ENCODE data around the gene RNU11. TPM values are rescaled to one million over a fixed set of nuclear protein-coding genes. Genes with fewer than 3 reads are reported as not detected.

The RNU11 gene
- total and polyA plus RNA-seq, 2 experiments from 2014 or later: not detected

GRCh38 chr1:28682840-28683239 lies 34.4 kb downstream of the RNU11 start (continued):
- TF ChIP-seq ZNF331 (CRISPR knock-in tag; IDR thresholded peaks at IDR 0.05; ENCODE audit: low read depth): no peak
- TF ChIP-seq STAT1 (IDR thresholded peaks at IDR 0.05; ENCODE audit: unreplicated experiment): no peak
- TF ChIP-seq EZH2phosphoT487 (IDR thresholded peaks at IDR 0.05; ENCODE audit: unreplicated experiment): no peak
- no peak for TF ChIP-seq NANOG (IDR thresholded peaks at IDR 0.05; ENCODE audit: borderline replicate concordance)

DNA sequence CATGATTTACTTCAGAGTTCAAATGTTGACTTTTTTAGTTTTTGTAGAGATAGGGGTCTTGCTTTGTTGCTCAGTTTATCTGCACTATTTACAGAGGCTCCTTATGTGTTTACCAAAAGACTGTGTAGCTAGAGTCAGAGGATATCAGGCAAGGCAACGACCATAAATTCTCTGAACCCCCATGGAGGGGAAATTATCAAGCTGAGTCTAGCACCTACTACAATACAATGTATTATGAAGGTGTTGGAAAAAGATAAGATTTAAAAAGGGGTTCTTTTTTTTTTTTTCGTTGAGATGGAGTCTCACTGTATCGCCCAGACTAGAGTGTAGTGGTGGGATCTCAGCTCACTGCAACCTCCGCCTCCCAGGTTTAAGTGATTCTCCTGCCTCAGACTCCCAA lies 36.5 kb downstream of the RNU11 start:
- Histone ChIP-seq H3K36me3 (ENCODE audit: insufficient read depth) (peaks cover 13% of the 10 kb centered on the region; the same call in 1 of the 2 replicates), H3K4me3 (no peak overlapping the region), H3K4me1 (ENCODE audit: insufficient read depth) (no peaks in the 10 kb centered on the region), H3K27ac (ENCODE audit: low read depth) (no peak overlapping the region), H3K79me2 (replicated peaks; ENCODE audit: insufficient read depth) (no peaks in the 10 kb centered on the region; the same call in 1 of the 2 replicates), H3K4me2 (no peak overlapping the region), H3K9me2 (ENCODE audit: insufficient read depth) (no peaks in the 10 kb centered on the region), H3K27me3 (ENCODE audit: insufficient read depth) (no peaks in the 10 kb centered on the region), H4K20me1 (replicated peaks; ENCODE audit: insufficient read depth) (no peaks in the 10 kb centered on the region), H3F3A (replicated peaks; ENCODE audit: low read depth) (peaks cover 5% of the 10 kb centered on the region; the same call in 1 of the 2 replicates), H2AFZ (no peak overlapping the region)
- no peak for TF ChIP-seq POLR2AphosphoS5 (IDR thresholded peaks at IDR 0.05; ENCODE audit: low read depth)
- TF ChIP-seq EZH2 (IDR thresholded peaks at IDR 0.05; ENCODE audit: low read depth, unreplicated experiment): no peak
- no peak for TF ChIP-seq NANOG (IDR thresholded peaks at IDR 0.05; ENCODE audit: borderline replicate concordance)
- TF ChIP-seq STAT1 (IDR thresholded peaks at IDR 0.05; ENCODE audit: unreplicated experiment): no peak
- no peak for TF ChIP-seq REST (IDR thresholded peaks at IDR 0.05; ENCODE audit: unreplicated experiment)
- TF ChIP-seq, protein P1, sequence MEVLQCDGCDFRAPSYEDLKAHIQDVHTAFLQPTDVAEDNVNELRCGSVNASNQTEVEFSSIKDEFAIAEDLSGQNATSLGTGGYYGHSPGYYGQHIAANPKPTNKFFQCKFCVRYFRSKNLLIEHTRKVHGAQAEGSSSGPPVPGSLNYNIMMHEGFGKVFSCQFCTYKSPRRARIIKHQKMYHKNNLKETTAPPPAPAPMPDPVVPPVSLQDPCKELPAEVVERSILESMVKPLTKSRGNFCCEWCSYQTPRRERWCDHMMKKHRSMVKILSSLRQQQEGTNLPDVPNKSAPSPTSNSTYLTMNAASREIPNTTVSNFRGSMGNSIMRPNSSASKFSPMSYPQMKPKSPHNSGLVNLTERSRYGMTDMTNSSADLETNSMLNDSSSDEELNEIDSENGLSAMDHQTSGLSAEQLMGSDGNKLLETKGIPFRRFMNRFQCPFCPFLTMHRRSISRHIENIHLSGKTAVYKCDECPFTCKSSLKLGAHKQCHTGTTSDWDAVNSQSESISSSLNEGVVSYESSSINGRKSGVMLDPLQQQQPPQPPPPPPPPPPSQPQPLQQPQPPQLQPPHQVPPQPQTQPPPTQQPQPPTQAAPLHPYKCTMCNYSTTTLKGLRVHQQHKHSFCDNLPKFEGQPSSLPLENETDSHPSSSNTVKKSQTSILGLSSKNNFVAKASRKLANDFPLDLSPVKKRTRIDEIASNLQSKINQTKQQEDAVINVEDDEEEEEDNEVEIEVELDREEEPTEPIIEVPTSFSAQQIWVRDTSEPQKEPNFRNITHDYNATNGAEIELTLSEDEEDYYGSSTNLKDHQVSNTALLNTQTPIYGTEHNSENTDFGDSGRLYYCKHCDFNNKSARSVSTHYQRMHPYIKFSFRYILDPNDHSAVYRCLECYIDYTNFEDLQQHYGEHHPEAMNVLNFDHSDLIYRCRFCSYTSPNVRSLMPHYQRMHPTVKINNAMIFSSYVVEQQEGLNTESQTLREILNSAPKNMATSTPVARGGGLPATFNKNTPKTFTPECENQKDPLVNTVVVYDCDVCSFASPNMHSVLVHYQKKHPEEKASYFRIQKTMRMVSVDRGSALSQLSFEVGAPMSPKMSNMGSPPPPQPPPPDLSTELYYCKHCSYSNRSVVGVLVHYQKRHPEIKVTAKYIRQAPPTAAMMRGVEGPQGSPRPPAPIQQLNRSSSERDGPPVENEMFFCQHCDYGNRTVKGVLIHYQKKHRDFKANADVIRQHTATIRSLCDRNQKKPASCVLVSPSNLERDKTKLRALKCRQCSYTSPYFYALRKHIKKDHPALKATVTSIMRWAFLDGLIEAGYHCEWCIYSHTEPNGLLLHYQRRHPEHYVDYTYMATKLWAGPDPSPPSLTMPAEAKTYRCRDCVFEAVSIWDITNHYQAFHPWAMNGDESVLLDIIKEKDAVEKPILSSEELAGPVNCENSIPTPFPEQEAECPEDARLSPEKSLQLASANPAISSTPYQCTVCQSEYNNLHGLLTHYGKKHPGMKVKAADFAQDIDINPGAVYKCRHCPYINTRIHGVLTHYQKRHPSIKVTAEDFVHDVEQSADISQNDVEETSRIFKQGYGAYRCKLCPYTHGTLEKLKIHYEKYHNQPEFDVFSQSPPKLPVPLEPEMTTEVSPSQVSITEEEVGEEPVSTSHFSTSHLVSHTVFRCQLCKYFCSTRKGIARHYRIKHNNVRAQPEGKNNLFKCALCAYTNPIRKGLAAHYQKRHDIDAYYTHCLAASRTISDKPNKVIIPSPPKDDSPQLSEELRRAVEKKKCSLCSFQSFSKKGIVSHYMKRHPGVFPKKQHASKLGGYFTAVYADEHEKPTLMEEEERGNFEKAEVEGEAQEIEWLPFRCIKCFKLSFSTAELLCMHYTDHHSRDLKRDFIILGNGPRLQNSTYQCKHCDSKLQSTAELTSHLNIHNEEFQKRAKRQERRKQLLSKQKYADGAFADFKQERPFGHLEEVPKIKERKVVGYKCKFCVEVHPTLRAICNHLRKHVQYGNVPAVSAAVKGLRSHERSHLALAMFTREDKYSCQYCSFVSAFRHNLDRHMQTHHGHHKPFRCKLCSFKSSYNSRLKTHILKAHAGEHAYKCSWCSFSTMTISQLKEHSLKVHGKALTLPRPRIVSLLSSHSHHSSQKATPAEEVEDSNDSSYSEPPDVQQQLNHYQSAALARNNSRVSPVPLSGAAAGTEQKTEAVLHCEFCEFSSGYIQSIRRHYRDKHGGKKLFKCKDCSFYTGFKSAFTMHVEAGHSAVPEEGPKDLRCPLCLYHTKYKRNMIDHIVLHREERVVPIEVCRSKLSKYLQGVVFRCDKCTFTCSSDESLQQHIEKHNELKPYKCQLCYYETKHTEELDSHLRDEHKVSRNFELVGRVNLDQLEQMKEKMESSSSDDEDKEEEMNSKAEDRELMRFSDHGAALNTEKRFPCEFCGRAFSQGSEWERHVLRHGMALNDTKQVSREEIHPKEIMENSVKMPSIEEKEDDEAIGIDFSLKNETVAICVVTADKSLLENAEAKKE (CRISPR knock-in tag; IDR thresholded peaks at IDR 0.05): no peak
- no peak for TF ChIP-seq ZNF331 (CRISPR knock-in tag; IDR thresholded peaks at IDR 0.05; ENCODE audit: low read depth)
- no peak for TF ChIP-seq JUNB (IDR thresholded peaks at IDR 0.05; ENCODE audit: unreplicated experiment)
- no peak for TF ChIP-seq ZNF114 (CRISPR knock-in tag; IDR thresholded peaks at IDR 0.05)
- TF ChIP-seq ETS1 (IDR thresholded peaks at IDR 0.05): no peak
- TF ChIP-seq EZH2phosphoT487 (IDR thresholded peaks at IDR 0.05; ENCODE audit: unreplicated experiment): no peak
- no peak for TF ChIP-seq CTCF (conservative IDR thresholded peaks at IDR 0.05; ENCODE audit: low read depth in 2 of 2)
- TF ChIP-seq CREB1 (CRISPR knock-in tag; IDR thresholded peaks at IDR 0.05; ENCODE audit: low read depth): no peak
- H3K27me3 Mint-ChIP-seq (ENCODE audit: insufficient read depth, low read depth, poor library complexity): peaks cover 3% of the 10 kb centered on the region
- H3K36me3 Mint-ChIP-seq (ENCODE audit: low read depth): peaks cover 33% of the 10 kb centered on the region
- ATAC-seq (no peak), DNase-seq (ENCODE audit: low spot score) (no peak)
- no peak overlapping the region for H3K4me3 Mint-ChIP-seq
- H3K27ac Mint-ChIP-seq: no peak overlapping the region
- no peaks in the 10 kb centered on the region; the same call in 2 of the 3 replicates for H3K4me1 Mint-ChIP-seq
- no peaks in the 10 kb centered on the region for H3K9me3 Mint-ChIP-seq

All from GM23338 (cell line).